H1 (cell line): ENCODE measurements around the gene CSKMT.

ENCODE experiments used
- POLR2A ChIP-seq, 2 experiments: IDR thresholded peaks; 1 replicate in 1 of 2; 2 replicates in 1 of 2; pipeline ENCODE4 v1.6.1; 2011; ENCODE audit warnings: low read depth in 2 of 2, low read length in 2 of 2, mild to moderate bottlenecking in 2 of 2; ENCODE audit errors: control extremely low read depth in 1 of 2
- POLR2AphosphoS5 ChIP-seq: IDR thresholded peaks from 2 replicates; pipeline ENCODE4 v1.6.1; 2011; ENCODE audit warnings: low read depth, low read length
- TEAD4 ChIP-seq: IDR thresholded peaks from 2 replicates; pipeline ENCODE4 v1.6.1; 2012; ENCODE audit warnings: low read depth, low read length, inconsistent platforms, mixed read lengths
- TF ChIP-seq, protein P1 (sequence below), 3 experiments: IDR thresholded peaks; 1 replicate in 2 of 3; 2 replicates in 1 of 3; pipeline versions ENCODE4 v1.5.1 to v1.6.1; 2011; ENCODE audit warnings: low read length in 3 of 3, mild to moderate bottlenecking in 3 of 3, inconsistent platforms in 2 of 3, low read depth in 1 of 3, moderate library complexity in 1 of 3; ENCODE audit not compliant: insufficient read depth in 1 of 3; ENCODE audit errors: control extremely low read depth in 1 of 3
- TF ChIP-seq, protein P2 (sequence below): IDR thresholded peaks from 2 replicates; pipeline ENCODE4 v1.6.1; 2012; ENCODE audit warnings: inconsistent platforms
- TF ChIP-seq, protein P3 (sequence below): IDR thresholded peaks from 2 replicates; pipeline ENCODE4 v1.6.1; 2012; ENCODE audit warnings: inconsistent platforms

DNA sequence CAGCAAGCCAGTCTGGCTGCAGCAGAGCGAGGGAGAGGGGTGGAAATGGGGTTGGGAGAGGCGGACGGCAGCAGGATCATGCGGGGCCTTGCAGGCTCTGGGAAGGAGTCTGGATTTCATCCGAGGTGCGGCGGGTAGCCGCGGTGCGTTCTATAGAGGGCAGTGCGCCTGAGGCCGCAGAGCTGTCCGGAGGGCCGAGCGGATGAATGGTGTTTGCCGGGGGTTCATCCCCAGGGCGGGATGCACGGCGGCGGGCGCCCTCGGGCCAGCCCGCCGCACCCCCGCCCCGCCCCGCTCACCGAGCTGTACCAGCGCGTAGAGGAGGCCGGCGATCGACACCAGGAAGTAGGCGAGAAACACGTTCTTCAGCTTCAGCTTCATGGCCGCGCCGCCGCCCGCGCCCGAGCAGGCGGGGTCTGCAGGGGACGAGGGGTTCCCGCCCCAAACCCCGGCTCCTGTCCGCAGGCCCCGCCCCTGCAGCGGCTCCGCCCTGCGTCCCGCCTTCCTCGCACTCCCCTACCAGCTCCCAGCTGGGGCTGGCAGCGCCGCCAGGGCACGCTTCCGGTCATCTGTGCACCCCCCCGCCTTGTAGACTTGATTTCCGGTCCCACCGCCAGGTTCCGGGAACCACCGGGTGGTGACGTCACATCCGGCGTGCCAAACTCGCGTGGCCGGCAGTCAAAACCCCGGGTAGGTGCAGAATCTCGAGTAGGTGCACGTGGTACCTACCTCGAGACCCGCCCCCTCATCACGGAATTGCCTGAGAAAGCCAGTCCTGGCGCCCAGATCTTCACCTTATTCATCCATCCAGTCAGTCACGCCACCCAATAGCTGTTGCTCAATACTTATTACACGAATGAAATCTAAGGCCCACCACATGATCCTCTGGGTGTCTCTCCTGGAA lies 43.3 kb upstream of the CSKMT start, which contains the start of gene B3GAT3:
- TF ChIP-seq, protein P1, sequence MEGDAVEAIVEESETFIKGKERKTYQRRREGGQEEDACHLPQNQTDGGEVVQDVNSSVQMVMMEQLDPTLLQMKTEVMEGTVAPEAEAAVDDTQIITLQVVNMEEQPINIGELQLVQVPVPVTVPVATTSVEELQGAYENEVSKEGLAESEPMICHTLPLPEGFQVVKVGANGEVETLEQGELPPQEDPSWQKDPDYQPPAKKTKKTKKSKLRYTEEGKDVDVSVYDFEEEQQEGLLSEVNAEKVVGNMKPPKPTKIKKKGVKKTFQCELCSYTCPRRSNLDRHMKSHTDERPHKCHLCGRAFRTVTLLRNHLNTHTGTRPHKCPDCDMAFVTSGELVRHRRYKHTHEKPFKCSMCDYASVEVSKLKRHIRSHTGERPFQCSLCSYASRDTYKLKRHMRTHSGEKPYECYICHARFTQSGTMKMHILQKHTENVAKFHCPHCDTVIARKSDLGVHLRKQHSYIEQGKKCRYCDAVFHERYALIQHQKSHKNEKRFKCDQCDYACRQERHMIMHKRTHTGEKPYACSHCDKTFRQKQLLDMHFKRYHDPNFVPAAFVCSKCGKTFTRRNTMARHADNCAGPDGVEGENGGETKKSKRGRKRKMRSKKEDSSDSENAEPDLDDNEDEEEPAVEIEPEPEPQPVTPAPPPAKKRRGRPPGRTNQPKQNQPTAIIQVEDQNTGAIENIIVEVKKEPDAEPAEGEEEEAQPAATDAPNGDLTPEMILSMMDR (IDR thresholded peaks at IDR 0.05; ENCODE audit: control extremely low read depth in 1 of 3, insufficient read depth in 1 of 3, low read depth in 1 of 3, low read length in 3 of 3) = peak in 1 of 3 experiments; percentile 7; a peak in 1 of 4 replicates
- TF ChIP-seq, protein P2, sequence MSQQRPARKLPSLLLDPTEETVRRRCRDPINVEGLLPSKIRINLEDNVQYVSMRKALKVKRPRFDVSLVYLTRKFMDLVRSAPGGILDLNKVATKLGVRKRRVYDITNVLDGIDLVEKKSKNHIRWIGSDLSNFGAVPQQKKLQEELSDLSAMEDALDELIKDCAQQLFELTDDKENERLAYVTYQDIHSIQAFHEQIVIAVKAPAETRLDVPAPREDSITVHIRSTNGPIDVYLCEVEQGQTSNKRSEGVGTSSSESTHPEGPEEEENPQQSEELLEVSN = peak; percentile 95
- TF ChIP-seq POLR2AphosphoS5 = peak; percentile 87
- TF ChIP-seq TEAD4 = 0 out of 2 replicates have a peak, but pooled peaks have one; percentile 0
- peak in 1 of 2 experiments; percentile 96; a peak in 2 of 3 replicates for TF ChIP-seq POLR2A (IDR thresholded peaks at IDR 0.05; ENCODE audit: control extremely low read depth in 1 of 2, low read depth in 2 of 2, low read length in 2 of 2)
- TF ChIP-seq, protein P3, sequence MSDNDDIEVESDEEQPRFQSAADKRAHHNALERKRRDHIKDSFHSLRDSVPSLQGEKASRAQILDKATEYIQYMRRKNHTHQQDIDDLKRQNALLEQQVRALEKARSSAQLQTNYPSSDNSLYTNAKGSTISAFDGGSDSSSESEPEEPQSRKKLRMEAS = peak; percentile 93
